ENCODE results near the gene UIMC1.

The UIMC1 gene

GRCh38 chr5:176883700-176884570, 122.6 kb downstream of the UIMC1 start:
- TF ChIP-seq CTCF (IDR thresholded peaks at IDR 0.05; ENCODE audit: low read depth, low read length) = no peak
- no peak overlapping the region for H3K4me3 ChIP-seq (ENCODE audit: low read depth, low read length)

- TF ChIP-seq CTCF (IDR thresholded peaks at IDR 0.05; ENCODE audit: low read depth, low read length) = no peak
Observed at GRCh38 chr5:176882567-176882903, 124.0 kb downstream of the UIMC1 start.

GRCh38 chr5:176881816-176882566, 124.6 kb downstream of the UIMC1 start:
- TF ChIP-seq CTCF (IDR thresholded peaks at IDR 0.05; ENCODE audit: low read depth, low read length) = no peak
- no peak overlapping the region for H3K4me3 ChIP-seq (ENCODE audit: low read depth, low read length)

More at GRCh38 chr5:176882567-176882903, 124.0 kb downstream of the UIMC1 start:
- no peak overlapping the region for H3K4me3 ChIP-seq (ENCODE audit: low read depth, low read length)

- H3K4me3 ChIP-seq (ENCODE audit: low read depth, low read length) = no peak overlapping the region
- TF ChIP-seq CTCF (IDR thresholded peaks at IDR 0.05; ENCODE audit: low read depth, low read length) = no peak
Observed at GRCh38 chr5:176881021-176881749, 125.4 kb downstream of the UIMC1 start.

- no peak overlapping the region for H3K4me3 ChIP-seq (ENCODE audit: low read depth, low read length)
- TF ChIP-seq CTCF (IDR thresholded peaks at IDR 0.05; ENCODE audit: low read depth, low read length) = no peak
Observed at GRCh38 chr5:176880366-176881020, 126.1 kb downstream of the UIMC1 start.

GRCh38 chr5:176879663-176880361, 126.8 kb downstream of the UIMC1 start:
- no peak for TF ChIP-seq CTCF (IDR thresholded peaks at IDR 0.05; ENCODE audit: low read depth, low read length)
- H3K4me3 ChIP-seq (ENCODE audit: low read depth, low read length) = no peak overlapping the region
